Activated T-helper 1 cell treated with anti-CD3 and anti-CD28 coated beads, Interleukin-2, amount 50 U/mL, for 16 hours (primary cell): ENCODE data around the gene SKP2.
"Not testable (repeated sequence)": the region's sequence is repeated elsewhere in the genome, so short reads cannot be mapped to it uniquely, and the experiment has no call there.

Experiments used
- DNase-seq, 2 donors: peaks; one replicate each; pipeline ENCODE4 v3.0.0-alpha.2; 2020; ENCODE audit warnings: low read depth in 1 of 2, low spot score in 1 of 2

SKP2 gene

GRCh38 chr5:36156619-36157018 is 4.7 kb downstream of the SKP2 start:
- no peak for DNase-seq

- DNase-seq: no peak
Observed at GRCh38 chr5:36158144-36158543, 6.2 kb downstream of the SKP2 start.

- DNase-seq: no peak
Observed at GRCh38 chr5:36160617-36161016, 8.7 kb downstream of the SKP2 start.

GRCh38 chr5:36161361-36161760 is 9.4 kb downstream of the SKP2 start:
- DNase-seq: no peak

GRCh38 chr5:36162810-36163486 is 11.0 kb downstream of the SKP2 start:
- no peak for DNase-seq

GRCh38 chr5:36164461-36164860 is 12.6 kb downstream of the SKP2 start:
- DNase-seq: no peak

GRCh38 chr5:36168737-36169136 is 16.8 kb downstream of the SKP2 start:
- no peak for DNase-seq

GRCh38 chr5:36170832-36171424 is 19.0 kb downstream of the SKP2 start:
- no peak for DNase-seq

- DNase-seq: no peak
Observed at GRCh38 chr5:36172599-36172998, 20.7 kb downstream of the SKP2 start.

GRCh38 chr5:36173426-36173825 is 21.5 kb downstream of the SKP2 start:
- DNase-seq: no peak

- no peak for DNase-seq
Observed at GRCh38 chr5:36174119-36174518, 22.2 kb downstream of the SKP2 start.

- no peak for DNase-seq
Observed at GRCh38 chr5:36175043-36175442, 23.1 kb downstream of the SKP2 start.

GRCh38 chr5:36177154-36177553 is 25.2 kb downstream of the SKP2 start:
- DNase-seq: no peak

GRCh38 chr5:36177715-36178523 is 26.0 kb downstream of the SKP2 start:
- no peak for DNase-seq

GRCh38 chr5:36178524-36178890 is 26.6 kb downstream of the SKP2 start:
- no peak for DNase-seq

- no peak for DNase-seq
Observed at GRCh38 chr5:36179950-36180349, 28.0 kb downstream of the SKP2 start.

GRCh38 chr5:36180556-36181350 is 28.8 kb downstream of the SKP2 start:
- no peak for DNase-seq

GRCh38 chr5:36181774-36182173 is 29.9 kb downstream of the SKP2 start:
- DNase-seq: no peak

- not testable (repeated sequence) for DNase-seq
Observed at GRCh38 chr5:36184408-36184807, 32.5 kb downstream of the SKP2 start.

GRCh38 chr5:36193746-36194145 is 41.8 kb downstream of the SKP2 start:
- DNase-seq: no peak

- DNase-seq: no peak
Observed at GRCh38 chr5:36198281-36198680, 46.4 kb downstream of the SKP2 start.

GRCh38 chr5:36198783-36199182 is 46.9 kb downstream of the SKP2 start:
- DNase-seq: not testable (repeated sequence)
